ENCODE measurements around the gene NIT1.

DNA sequence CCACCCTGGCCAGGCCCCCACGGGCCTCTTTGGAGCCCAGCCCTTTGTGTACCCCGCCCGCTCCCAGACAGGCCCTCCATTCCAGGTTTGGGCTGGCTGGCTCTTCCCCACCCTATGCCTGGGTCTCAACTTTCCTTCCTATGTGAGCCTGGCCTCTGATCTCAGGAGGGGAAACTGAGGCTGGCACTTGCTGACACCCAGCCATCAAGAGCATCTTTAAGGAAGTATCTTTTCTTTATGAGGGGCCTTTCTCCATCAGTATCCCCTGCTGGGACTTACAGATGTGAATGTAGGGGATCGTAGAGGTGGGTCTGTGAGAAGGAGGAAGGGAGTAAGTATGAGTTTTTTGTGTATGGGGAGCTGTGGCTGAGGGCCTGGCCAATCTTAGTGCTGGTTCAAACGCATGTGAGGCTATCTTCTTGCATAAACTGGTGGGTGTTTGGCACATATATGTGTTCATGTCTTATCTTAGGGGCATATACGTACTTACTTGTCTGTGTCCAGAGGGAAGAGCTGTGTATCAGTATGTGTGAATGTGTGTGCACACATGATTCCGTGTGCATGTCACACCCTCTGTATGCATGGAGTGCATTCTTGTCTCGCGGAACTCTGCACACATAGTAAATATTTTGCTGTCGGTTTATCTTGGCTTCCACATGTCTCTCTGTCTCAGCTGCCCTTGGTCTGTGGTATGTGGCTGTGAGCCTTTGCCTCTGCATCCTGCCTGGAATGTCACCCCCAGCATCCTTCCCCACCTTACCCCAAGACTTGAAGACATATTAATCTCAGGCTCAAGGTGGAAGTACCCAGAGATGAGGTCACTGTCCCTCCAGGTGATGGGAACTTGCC is 33.9 kb upstream of the NIT1 start:
- TF ChIP-seq, protein P1, sequence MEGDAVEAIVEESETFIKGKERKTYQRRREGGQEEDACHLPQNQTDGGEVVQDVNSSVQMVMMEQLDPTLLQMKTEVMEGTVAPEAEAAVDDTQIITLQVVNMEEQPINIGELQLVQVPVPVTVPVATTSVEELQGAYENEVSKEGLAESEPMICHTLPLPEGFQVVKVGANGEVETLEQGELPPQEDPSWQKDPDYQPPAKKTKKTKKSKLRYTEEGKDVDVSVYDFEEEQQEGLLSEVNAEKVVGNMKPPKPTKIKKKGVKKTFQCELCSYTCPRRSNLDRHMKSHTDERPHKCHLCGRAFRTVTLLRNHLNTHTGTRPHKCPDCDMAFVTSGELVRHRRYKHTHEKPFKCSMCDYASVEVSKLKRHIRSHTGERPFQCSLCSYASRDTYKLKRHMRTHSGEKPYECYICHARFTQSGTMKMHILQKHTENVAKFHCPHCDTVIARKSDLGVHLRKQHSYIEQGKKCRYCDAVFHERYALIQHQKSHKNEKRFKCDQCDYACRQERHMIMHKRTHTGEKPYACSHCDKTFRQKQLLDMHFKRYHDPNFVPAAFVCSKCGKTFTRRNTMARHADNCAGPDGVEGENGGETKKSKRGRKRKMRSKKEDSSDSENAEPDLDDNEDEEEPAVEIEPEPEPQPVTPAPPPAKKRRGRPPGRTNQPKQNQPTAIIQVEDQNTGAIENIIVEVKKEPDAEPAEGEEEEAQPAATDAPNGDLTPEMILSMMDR (IDR thresholded peaks at IDR 0.05 in 8 of 11, conservative IDR thresholded peaks at IDR 0.05 in 3 of 11) = no peak
- TF ChIP-seq POLR2A (IDR thresholded peaks at IDR 0.05) = no peak

Data from spleen (tissue), 7 donors.